GM19043 (cell line): ENCODE data around the gene NLGN4Y.

Experiments
- ATAC-seq: cut with Tn5 transposase; IDR thresholded peaks from one replicate; pipeline ENCODE4 v1.9.1; 2021; ENCODE audit warnings: low read depth; ENCODE audit not compliant: unreplicated experiment

NLGN4Y gene

GRCh38 chrY:14641853-14642252 is 117.5 kb downstream of the NLGN4Y start:
- ATAC-seq = no peak

DNA sequence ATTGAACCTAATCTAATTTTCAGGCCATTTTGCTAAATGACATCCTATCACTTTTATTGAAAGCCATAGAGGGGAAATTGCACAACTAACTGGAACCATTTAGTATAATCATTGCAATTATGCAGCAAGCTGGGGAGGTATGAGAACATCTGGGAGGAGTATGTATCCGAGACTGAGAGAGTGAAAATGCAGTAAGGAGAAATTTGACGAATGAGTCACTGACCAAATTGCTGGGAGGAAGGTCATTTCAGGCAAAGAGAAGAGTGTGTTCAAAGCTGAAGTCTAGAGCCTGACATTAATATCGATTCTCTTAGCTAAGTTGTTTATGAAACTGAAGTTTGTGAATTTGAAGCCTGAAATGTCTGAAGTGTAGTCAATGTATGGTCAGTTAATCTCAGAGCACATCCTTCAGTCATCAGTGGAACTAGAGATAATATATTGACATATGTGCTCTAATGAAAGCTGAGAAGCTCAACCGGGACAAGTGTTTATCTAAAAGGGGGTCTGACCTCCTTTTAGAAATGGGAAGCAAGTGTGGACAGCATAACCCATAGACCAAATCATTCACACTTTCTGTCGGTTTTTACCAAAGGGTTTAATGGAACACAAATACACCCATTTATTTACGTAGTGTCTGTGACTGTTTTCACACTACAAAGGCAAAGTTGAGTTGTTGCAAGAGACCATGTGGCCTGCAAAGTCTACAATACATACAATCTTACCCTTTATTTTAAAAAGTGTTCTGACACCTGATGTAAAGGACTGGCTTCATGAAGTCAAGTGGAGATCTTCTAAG is 120.0 kb downstream of the NLGN4Y start:
- ATAC-seq = no peak

DNA sequence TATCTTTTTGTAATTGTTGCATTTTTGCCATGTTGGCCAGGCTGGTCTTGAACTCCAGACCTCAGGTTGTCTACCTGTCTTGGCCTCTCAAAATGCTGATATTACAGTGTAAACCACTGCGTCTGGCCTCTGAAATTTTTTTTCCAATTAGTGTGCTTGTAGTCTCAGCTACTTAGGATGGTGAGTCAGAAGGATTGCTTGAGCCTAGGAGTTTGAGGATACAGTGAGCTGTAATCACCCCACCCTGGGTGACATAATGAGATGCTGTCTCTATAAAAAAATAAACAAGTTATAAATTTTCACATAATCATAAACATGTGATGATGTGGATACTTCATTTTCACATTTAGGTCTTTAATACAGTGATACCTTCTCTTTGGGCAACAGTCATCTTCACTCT is 154.9 kb downstream of the NLGN4Y start:
- ATAC-seq = no peak

DNA sequence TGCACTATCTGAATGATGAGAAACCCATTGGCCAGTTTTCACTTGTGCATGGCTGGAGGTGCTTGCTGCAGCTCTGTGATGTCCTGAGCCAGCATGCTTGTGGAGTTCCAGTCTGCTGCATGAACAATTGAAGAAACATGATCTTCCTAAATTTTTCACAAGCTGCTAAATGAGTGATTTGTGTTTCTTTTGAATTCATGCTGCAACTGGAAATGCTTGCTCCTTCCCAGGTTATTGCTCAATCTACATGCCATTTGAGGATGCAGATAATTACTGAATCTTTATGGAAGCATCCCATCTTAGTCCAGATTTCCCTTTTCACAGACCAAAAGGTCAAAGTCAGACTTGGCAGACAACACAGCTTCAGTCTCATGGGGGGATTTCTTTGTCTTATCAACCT is 170.2 kb downstream of the NLGN4Y start:
- ATAC-seq = no peak

DNA sequence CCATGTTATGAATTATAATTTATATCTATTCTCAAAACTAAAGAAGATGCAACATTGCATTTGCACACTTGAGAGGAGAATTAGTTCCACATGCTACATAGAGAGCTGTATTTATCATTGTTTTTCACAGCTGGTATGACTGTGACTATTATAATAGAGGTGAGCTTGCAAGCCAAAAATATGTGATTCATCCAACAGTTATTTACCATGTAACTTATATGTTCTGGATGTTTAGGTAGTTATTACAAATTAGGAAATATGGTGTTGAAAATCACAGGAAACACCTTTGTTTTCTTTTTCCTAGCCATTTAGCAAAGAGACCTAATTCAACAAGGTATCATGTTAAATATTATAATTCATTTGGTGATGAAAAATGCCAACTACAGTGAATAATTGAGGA is 183.8 kb downstream of the NLGN4Y start:
- no peak for ATAC-seq

DNA sequence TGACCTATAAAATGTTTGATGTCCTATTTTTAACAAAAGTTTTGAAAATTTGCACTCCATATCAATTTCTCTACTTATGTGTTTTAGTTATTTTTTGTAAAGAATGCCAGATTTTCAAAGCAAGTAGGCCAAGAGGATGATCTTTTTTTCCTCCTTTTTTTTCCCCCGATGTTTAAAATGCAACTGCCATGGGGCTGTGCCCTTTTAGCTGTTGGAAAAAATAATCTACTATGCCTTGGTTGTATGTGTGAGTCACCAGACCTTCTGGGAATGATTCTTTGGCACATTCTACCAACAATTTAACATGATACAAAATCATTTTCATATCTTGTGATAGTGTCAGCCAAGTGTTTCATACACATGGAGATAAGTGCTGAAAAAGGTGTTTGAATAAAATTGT is 217.3 kb downstream of the NLGN4Y start:
- no peak for ATAC-seq

DNA sequence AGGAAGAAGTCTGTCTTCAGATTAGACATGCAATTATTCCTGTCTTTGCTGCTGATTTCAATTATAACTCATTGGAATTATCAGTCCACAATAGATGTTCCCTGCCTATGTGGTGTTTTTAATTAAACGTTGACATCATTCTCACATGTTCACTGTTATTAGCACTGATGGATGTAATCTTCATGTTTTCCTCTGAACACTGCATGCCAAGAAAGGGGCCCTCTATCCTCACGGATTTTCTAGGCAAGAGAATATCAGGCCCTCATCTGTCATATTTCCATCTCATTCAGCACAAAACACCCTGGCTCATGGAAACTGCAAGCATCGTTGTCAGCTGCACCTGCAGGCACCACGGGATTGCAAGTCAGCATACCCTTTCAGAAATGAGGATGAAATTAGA is 224.0 kb downstream of the NLGN4Y start:
- no peak for ATAC-seq

DNA sequence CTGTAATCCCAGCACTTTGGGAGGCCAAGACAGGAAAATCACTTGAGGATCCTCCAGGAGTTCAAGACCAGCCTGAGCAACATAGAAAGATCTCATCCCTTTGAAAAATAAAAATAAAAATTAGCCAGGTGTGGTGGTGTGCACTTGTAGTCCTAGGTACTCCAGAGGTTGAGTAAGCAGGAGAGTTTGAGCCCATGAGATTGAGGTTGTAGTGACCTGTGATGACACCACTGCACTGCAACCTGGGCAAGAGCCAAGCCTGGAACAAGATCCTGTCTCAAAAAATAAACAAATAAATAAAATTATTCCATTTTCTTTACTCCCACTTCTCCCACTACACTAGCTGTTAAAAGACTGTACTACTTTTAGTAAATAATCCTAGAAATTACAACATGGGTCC is 231.2 kb downstream of the NLGN4Y start:
- no peak for ATAC-seq

GRCh38 chrY:14762903-14763302 is 238.6 kb downstream of the NLGN4Y start:
- no peak for ATAC-seq

GRCh38 chrY:14763600-14763999 is 239.3 kb downstream of the NLGN4Y start:
- no peak for ATAC-seq

- no peak for ATAC-seq
Observed at GRCh38 chrY:14778208-14778607, 253.9 kb downstream of the NLGN4Y start.

GRCh38 chrY:14793104-14793503 is 268.8 kb downstream of the NLGN4Y start:
- ATAC-seq = no peak

- no peak for ATAC-seq
Observed at GRCh38 chrY:14793674-14794073, 269.3 kb downstream of the NLGN4Y start.

DNA sequence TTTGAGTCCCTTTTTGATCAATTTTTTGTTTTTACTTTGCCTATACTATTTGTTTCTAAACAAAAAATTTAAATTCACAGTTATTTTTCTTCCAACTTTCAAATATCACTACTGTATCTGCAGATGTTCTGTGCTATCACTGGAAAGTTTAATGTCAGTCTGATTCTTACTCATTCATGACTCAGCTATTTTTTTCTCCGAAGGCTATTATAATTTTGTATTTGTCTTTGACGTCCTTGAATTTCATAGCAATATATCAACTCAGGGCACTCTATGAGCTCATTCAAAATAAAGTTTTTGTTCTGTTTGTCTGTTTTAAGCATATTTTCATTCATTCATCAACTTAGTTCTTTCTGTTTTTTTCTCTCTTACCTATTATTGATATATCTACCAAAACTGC is 273.7 kb downstream of the NLGN4Y start:
- ATAC-seq = no peak

GRCh38 chrY:14801096-14801495 is 276.8 kb downstream of the NLGN4Y start:
- ATAC-seq = no peak

DNA sequence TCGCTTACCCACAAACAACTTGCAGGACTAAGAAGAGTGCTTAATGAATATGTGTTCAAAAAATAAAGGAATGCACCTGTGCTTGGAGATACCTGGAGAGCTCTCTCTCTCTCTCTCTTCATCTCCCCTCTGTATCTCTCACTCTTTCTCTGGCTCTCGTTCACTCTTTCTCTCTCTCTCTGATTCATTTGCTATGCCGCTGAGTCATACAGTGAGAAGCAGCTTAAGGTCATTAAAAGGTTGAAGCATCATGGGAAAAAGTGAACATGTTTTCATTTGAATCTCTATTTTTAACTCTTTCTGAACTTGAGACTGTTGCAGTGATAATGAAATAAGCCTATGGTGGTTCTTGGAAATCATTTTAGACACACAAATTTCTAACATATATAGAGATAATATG is 277.8 kb downstream of the NLGN4Y start:
- ATAC-seq = no peak

DNA sequence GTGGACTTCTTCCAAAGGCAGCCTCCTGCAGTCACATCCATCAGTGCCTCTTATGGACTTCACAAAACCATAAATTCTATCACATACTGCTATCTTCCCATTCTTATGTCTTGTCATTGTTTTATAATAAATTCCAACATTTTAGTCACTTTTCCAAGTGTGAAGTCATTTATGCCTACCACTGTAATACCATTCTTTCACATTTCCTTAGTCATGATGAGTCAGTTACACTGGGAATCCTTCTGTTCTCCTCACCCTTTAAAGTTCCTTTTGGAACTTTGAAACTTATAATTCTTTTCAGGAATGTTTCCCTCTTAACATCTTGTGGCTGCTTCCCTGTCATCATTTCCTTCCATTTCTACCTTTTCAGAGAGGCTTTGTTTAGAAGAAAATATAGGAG is 279.7 kb downstream of the NLGN4Y start:
- no peak for ATAC-seq

GRCh38 chrY:14818452-14818851 is 294.1 kb downstream of the NLGN4Y start:
- ATAC-seq = no peak

- ATAC-seq = no peak
Observed at GRCh38 chrY:14822201-14822600, 297.9 kb downstream of the NLGN4Y start.

GRCh38 chrY:14822906-14823305 is 298.6 kb downstream of the NLGN4Y start:
- ATAC-seq = no peak

- ATAC-seq = no peak
Observed at GRCh38 chrY:14824583-14824982, 300.3 kb downstream of the NLGN4Y start.

DNA sequence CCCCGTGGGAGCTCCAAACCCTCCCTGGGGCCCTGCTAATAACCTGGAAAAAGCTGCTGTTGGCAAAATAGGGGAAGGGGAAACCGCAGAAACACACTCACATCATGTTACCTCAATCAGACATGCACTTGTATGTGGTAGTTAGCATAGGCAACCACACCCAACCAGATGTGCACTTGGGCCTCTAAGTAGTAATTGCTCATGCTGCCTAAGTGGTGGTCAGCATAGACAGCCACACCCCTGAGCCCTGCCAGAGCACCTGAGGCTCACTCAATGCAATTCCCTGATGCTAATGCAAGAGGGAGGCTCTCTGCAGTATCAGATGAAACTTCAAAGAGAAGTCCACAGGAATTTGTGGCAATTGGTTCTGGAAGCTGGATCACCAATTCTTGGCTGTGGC is 301.4 kb downstream of the NLGN4Y start:
- ATAC-seq = no peak

GRCh38 chrY:14828531-14828930 is 304.2 kb downstream of the NLGN4Y start:
- no peak for ATAC-seq
